Osteocyte (in vitro differentiated cells): ENCODE measurements around the gene PSMC2. TPM values are rescaled to one million over a fixed set of nuclear protein-coding genes. Genes with fewer than 3 reads are reported as not detected.

Source experiments
- DNase-seq: peaks from one replicate; pipeline ENCODE4 v3.0.0; 2021; ENCODE audit warnings: mixed read lengths; ENCODE audit not compliant: unreplicated experiment; ENCODE audit errors: extremely low spot score
- H3K27ac Mint-ChIP-seq: one replicate; pipeline ENCODE4 v1.8.0; 2021; ENCODE audit warnings: mild to moderate bottlenecking, mixed read lengths; ENCODE audit not compliant: unreplicated experiment
- H3K27me3 Mint-ChIP-seq: one replicate; pipeline ENCODE4 v1.8.0; 2021; ENCODE audit warnings: mixed read lengths; ENCODE audit not compliant: unreplicated experiment
- H3K36me3 Mint-ChIP-seq: one replicate; pipeline ENCODE4 v1.8.0; 2021; ENCODE audit warnings: mixed read lengths; ENCODE audit not compliant: unreplicated experiment
- H3K4me1 Mint-ChIP-seq: one replicate; pipeline ENCODE4 v1.8.0; 2021; ENCODE audit warnings: mixed read lengths; ENCODE audit not compliant: unreplicated experiment
- H3K4me3 Mint-ChIP-seq: one replicate; pipeline ENCODE4 v1.8.0; 2021; ENCODE audit warnings: mild to moderate bottlenecking, moderate library complexity, mixed read lengths; ENCODE audit not compliant: unreplicated experiment
- H3K9me3 Mint-ChIP-seq: one replicate; pipeline ENCODE4 v1.8.0; 2021; ENCODE audit warnings: mixed read lengths; ENCODE audit not compliant: unreplicated experiment
- total RNA-seq: library from RNA; stranded (reverse); gene quantifications from 2 replicates; pipeline ENCODE4 v1.2.1, GENCODE V29; 2021
- TF ChIP-seq, protein P1 (sequence below): fragments of 200-600 bp; sonication (generic); IDR thresholded peaks from 2 replicates; pipeline ENCODE4 v1.5.0; 2021; ENCODE audit warnings: antibody characterized with exemption, mild to moderate bottlenecking, moderate library complexity

Gene PSMC2
- total RNA-seq, 1 donor from 2014 or later = 130 TPM

- H3K4me1 Mint-ChIP-seq = no peaks in the 10 kb centered on the region
- H3K27ac Mint-ChIP-seq = no peak overlapping the region
- H3K36me3 Mint-ChIP-seq = no peaks in the 10 kb centered on the region
- TF ChIP-seq, protein P1, sequence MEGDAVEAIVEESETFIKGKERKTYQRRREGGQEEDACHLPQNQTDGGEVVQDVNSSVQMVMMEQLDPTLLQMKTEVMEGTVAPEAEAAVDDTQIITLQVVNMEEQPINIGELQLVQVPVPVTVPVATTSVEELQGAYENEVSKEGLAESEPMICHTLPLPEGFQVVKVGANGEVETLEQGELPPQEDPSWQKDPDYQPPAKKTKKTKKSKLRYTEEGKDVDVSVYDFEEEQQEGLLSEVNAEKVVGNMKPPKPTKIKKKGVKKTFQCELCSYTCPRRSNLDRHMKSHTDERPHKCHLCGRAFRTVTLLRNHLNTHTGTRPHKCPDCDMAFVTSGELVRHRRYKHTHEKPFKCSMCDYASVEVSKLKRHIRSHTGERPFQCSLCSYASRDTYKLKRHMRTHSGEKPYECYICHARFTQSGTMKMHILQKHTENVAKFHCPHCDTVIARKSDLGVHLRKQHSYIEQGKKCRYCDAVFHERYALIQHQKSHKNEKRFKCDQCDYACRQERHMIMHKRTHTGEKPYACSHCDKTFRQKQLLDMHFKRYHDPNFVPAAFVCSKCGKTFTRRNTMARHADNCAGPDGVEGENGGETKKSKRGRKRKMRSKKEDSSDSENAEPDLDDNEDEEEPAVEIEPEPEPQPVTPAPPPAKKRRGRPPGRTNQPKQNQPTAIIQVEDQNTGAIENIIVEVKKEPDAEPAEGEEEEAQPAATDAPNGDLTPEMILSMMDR = no peak
- peaks cover 37% of the 10 kb centered on the region for H3K27me3 Mint-ChIP-seq
- H3K4me3 Mint-ChIP-seq = no peak overlapping the region
- no peaks in the 10 kb centered on the region for H3K9me3 Mint-ChIP-seq
- DNase-seq = no peak
Measured at GRCh38 chr7:103412151-103412550, 64.7 kb downstream of the PSMC2 start.

GRCh38 chr7:103413407-103413806 is 66.0 kb downstream of the PSMC2 start:
- TF ChIP-seq, protein P1 = no peak
- no peak overlapping the region for H3K4me3 Mint-ChIP-seq
- DNase-seq = no peak
- no peaks in the 10 kb centered on the region for H3K9me3 Mint-ChIP-seq
- H3K36me3 Mint-ChIP-seq = no peaks in the 10 kb centered on the region
- no peak overlapping the region for H3K27ac Mint-ChIP-seq
- peaks cover 36% of the 10 kb centered on the region for H3K27me3 Mint-ChIP-seq
- no peaks in the 10 kb centered on the region for H3K4me1 Mint-ChIP-seq

DNA sequence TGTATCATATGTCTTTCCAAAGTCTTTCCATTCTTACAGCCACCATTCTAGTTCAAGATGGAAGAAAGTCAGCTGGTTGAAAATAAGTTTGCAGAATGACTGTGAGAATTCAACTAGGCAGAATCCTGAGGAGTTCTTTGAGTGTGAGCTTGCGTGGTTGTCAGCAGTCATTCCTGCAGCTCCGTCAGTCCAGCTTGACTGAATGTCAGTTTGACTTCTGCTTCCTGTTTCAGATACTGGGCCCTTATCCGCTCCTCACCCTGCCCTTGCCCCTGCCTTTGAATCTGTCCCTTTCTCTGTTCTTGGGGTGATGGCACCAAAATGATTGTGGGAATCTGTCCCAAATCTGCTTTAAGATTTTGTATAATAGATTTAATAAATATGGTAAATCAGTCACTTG is 70.8 kb downstream of the PSMC2 start:
- no peaks in the 10 kb centered on the region for H3K4me1 Mint-ChIP-seq
- TF ChIP-seq, protein P1 = no peak
- no peak overlapping the region for H3K27ac Mint-ChIP-seq
- H3K4me3 Mint-ChIP-seq = no peak overlapping the region
- no peaks in the 10 kb centered on the region for H3K36me3 Mint-ChIP-seq
- no peak for DNase-seq
- H3K9me3 Mint-ChIP-seq = no peaks in the 10 kb centered on the region
- H3K27me3 Mint-ChIP-seq = peaks cover 33% of the 10 kb centered on the region

Other genes starting within 250 kb of the PSMC2 start
- gene NAPEPLD, start 198.5 kb upstream of the PSMC2 start, total RNA-seq = 11.6 and 12.9 TPM in 2 replicates
- gene PMPCB, start 50.2 kb upstream of the PSMC2 start, total RNA-seq = 52.7 and 53.0 TPM in 2 replicates
- 20.7 and 21.2 TPM in 2 replicates for gene DNAJC2, start 2.9 kb upstream of the PSMC2 start, total RNA-seq
- gene SLC26A5, start 98.6 kb downstream of the PSMC2 start, total RNA-seq = not detected in 2 replicates